HCT116 (cell line): ENCODE data around the gene CLPX. TPM values are rescaled to one million over a fixed set of nuclear protein-coding genes. Genes with fewer than 3 reads are reported as not detected.
"Not testable (repeated sequence)": the region's sequence is repeated elsewhere in the genome, so short reads cannot be mapped to it uniquely, and the experiment has no call there.

Experiments
- ATAC-seq: fragments of 200-7000 bp; cut with Tn5 transposase; 2 replicates; pipeline ENCODE4 v1.9.1; 2020; ENCODE audit warnings: mild to moderate bottlenecking, moderate library complexity
- BruUV-seq: library from RNA; stranded (reverse); fragments of 400-500 nt; replicated peaks from 2 replicates; lab custom pipeline; 2021; lab: Mats Ljungman, UMichigan
- CTCF ChIA-PET: fragments of 300-600 bp; sonication (Branson Sonifier 250); formaldehyde crosslinking; loops from one replicate; lab custom pipeline; 2021; ENCODE audit warnings: antibody characterized with exemption; lab: Charles Lee
- POLR2A ChIA-PET: fragments of 300-600, 350-600 bp; sonication (Branson Sonifier 250); formaldehyde crosslinking; loops from one replicate; lab custom pipeline; 2021; ENCODE audit warnings: antibody characterized with exemption; lab: Charles Lee
- RAD21 ChIA-PET, 2 experiments: fragments of 300-600 bp; sonication (Branson Sonifier 250); formaldehyde crosslinking; loops; one replicate each; lab custom pipeline; 2023; ENCODE audit warnings: low total read pairs in 2 of 2; ENCODE audit not compliant: uncharacterized antibody in 2 of 2, unreplicated experiment in 2 of 2, low non-redundant PET in 1 of 2; lab: Charles Lee
- DNase-seq: peaks from one replicate; pipeline ENCODE4 v3.0.0-alpha.2; 2010; ENCODE audit warnings: low read depth, low spot score
- H2AFZ ChIP-seq: fragments of 200-600 bp; shearing (Covaris generic), sonication (generic); 2 replicates; pipeline ENCODE4 v1.6.1; 2017; ENCODE audit warnings: low read depth, mixed run types, mixed read lengths, antibody characterized with exemption, low read length; ENCODE audit not compliant: poor library complexity, severe bottlenecking
- H3K27ac ChIP-seq: 2 replicates; pipeline ENCODE4 v1.5.1; 2012; ENCODE audit warnings: low read depth, low read length
- H3K27me3 ChIP-seq: fragments of 200-600 bp; sonication (generic); 2 replicates; pipeline ENCODE4 v1.6.1; 2016; ENCODE audit warnings: mixed run types, low read length, mixed read lengths; ENCODE audit not compliant: insufficient read depth
- H3K36me3 ChIP-seq, 2 experiments: fragments of 200-500 bp in 1 of 2; fragments of 200-600 bp in 1 of 2; sonication (Bioruptor generic) in 1 of 2; sonication (generic) in 1 of 2; 2 replicates each; pipeline versions ENCODE4 v1.5.1 to v1.6.1; 2014 to 2016; ENCODE audit warnings: low read length in 2 of 2, inconsistent platforms in 1 of 2, mixed read lengths in 1 of 2, mixed run types in 1 of 2; ENCODE audit not compliant: insufficient read depth in 2 of 2, control insufficient read depth in 1 of 2
- H3K4me1 ChIP-seq, 2 experiments: fragments of 200-600 bp in 1 of 2; sonication (generic) in 1 of 2; 2 replicates each; pipeline versions ENCODE4 v1.5.1 to v1.6.1; 2012 to 2017; ENCODE audit warnings: low read length in 2 of 2, inconsistent platforms in 1 of 2, mild to moderate bottlenecking in 1 of 2, mixed read lengths in 1 of 2, mixed run types in 1 of 2, moderate library complexity in 1 of 2; ENCODE audit not compliant: insufficient read depth in 2 of 2, control insufficient read depth in 1 of 2
- H3K4me2 ChIP-seq: fragments of 200-600 bp; sonication (generic); 2 replicates; pipeline ENCODE4 v1.6.1; 2017; ENCODE audit warnings: mixed run types, low read length, mixed read lengths
- H3K4me3 ChIP-seq, 2 experiments: fragments of 200-600 bp in 1 of 2; sonication (generic) in 1 of 2; replicated peaks in 1 of 2; 2 replicates each; pipeline ENCODE4 v1.5.1; 2011 to 2016; ENCODE audit warnings: low read length in 2 of 2, control low read depth in 1 of 2, low read depth in 1 of 2, mild to moderate bottlenecking in 1 of 2, mixed read lengths in 1 of 2, mixed run types in 1 of 2
- H3K79me2 ChIP-seq: fragments of 200-600 bp; sonication (generic); 2 replicates; pipeline ENCODE4 v1.6.1; 2017; ENCODE audit warnings: mild to moderate bottlenecking, mixed run types, low read length, moderate library complexity, mixed read lengths; ENCODE audit not compliant: insufficient read depth
- H3K9ac ChIP-seq: fragments of 200-600 bp; sonication (generic); 2 replicates; pipeline ENCODE4 v1.6.1; 2016; ENCODE audit warnings: low read length, mixed read lengths
- H3K9me2 ChIP-seq: fragments of 200-600 bp; sonication (generic), shearing (Covaris generic); 2 replicates; pipeline ENCODE4 v1.6.1; 2017; ENCODE audit warnings: mixed run types, mild to moderate bottlenecking, moderate library complexity; ENCODE audit not compliant: insufficient read depth
- H3K9me3 ChIP-seq, 2 experiments: fragments of 200-500 bp in 1 of 2; fragments of 200-600 bp in 1 of 2; sonication (Bioruptor generic) in 1 of 2; sonication (generic) in 1 of 2; 2 replicates each; pipeline ENCODE4 v1.6.1; 2014 to 2017; ENCODE audit warnings: low read length in 2 of 2, mixed read lengths in 2 of 2, inconsistent platforms in 1 of 2, low read depth in 1 of 2, mild to moderate bottlenecking in 1 of 2, mixed run types in 1 of 2, moderate library complexity in 1 of 2; ENCODE audit not compliant: control insufficient read depth in 1 of 2, insufficient read depth in 1 of 2
- H4K20me1 ChIP-seq: fragments of 200-600 bp; sonication (generic), shearing (Covaris generic); 2 replicates; pipeline ENCODE4 v1.6.1; 2017; ENCODE audit warnings: mixed run types, mild to moderate bottlenecking, moderate library complexity; ENCODE audit not compliant: insufficient read depth
- intact Hi-C: fragments of 100-400 bp; cut with micrococcal nuclease; formaldehyde crosslinking; loops from 2 replicates; pipeline ENCODE4 v1.10.0; 2022
- total RNA-seq: library from RNA; stranded (reverse); gene quantifications from one replicate; pipeline ENCODE4 v1.2.1, GENCODE V29; 2021; ENCODE audit not compliant: unreplicated experiment

CLPX gene
- total RNA-seq, 1 experiment from 2014 or later = 64.1 TPM

GRCh38 chr15:65138631-65139030, 46.5 kb downstream of the CLPX start:
- H3K36me3 ChIP-seq, ATAC-seq, CTCF ChIA-PET, H3K9ac ChIP-seq, intact Hi-C loops, BruUV-seq, H3K4me2 ChIP-seq, POLR2A ChIA-PET, H4K20me1 ChIP-seq, H2AFZ ChIP-seq, H3K27me3 ChIP-seq, H3K79me2 ChIP-seq, H3K4me3 ChIP-seq, RAD21 ChIA-PET, DNase-seq, H3K27ac ChIP-seq, H3K4me1 ChIP-seq, H3K9me3 ChIP-seq, H3K9me2 ChIP-seq: not testable (repeated sequence)

- H3K9me2 ChIP-seq, H3K79me2 ChIP-seq, H3K9me3 ChIP-seq, H3K4me1 ChIP-seq, H3K9ac ChIP-seq, BruUV-seq, H3K4me3 ChIP-seq, H4K20me1 ChIP-seq, intact Hi-C loops, H3K27me3 ChIP-seq, CTCF ChIA-PET, RAD21 ChIA-PET, POLR2A ChIA-PET, DNase-seq, ATAC-seq, H3K36me3 ChIP-seq, H3K4me2 ChIP-seq, H2AFZ ChIP-seq, H3K27ac ChIP-seq: not testable (repeated sequence)
These were observed 47.2 kb downstream of the CLPX start for GRCh38 chr15:65137893-65138292.

- BruUV-seq, CTCF ChIA-PET, H3K4me2 ChIP-seq, H3K9me2 ChIP-seq, ATAC-seq, H3K27ac ChIP-seq, RAD21 ChIA-PET, POLR2A ChIA-PET, intact Hi-C loops, H3K9me3 ChIP-seq, DNase-seq, H3K9ac ChIP-seq, H4K20me1 ChIP-seq, H3K79me2 ChIP-seq, H3K4me3 ChIP-seq, H2AFZ ChIP-seq, H3K36me3 ChIP-seq, H3K27me3 ChIP-seq: not testable (repeated sequence)
- peaks cover under 1 to 12% of the 10 kb centered on the region in 2 experiments; a peak in 2 of 4 replicates for H3K4me1 ChIP-seq
These were observed 48.1 kb downstream of the CLPX start for GRCh38 chr15:65137089-65137488.
